Sigmoid colon (tissue), 7 donors: ENCODE results near the gene KRAS. TPM values are rescaled to one million over a fixed set of nuclear protein-coding genes. Genes with fewer than 3 reads are reported as not detected.
A peak's percentile ranks its signal among the peaks of the same experiment; 100 is the strongest.

ENCODE experiments used
- DNase-seq: peaks from one replicate; pipeline ENCODE4 v3.0.0-alpha.2; 2019
- H3K27ac ChIP-seq, 4 donors: fragments of 200-600 bp; sonication (generic); one replicate each; pipeline ENCODE4 v1.5.1; 2016 to 2019; ENCODE audit warnings: mild to moderate bottlenecking in 1 of 4
- H3K27me3 ChIP-seq, 3 donors: fragments of 200-600 bp; sonication (generic); one replicate each; pipeline ENCODE4 v1.5.1; 2019; ENCODE audit warnings: mild to moderate bottlenecking in 1 of 3
- H3K36me3 ChIP-seq, 4 donors: fragments of 200-600 bp; sonication (generic); one replicate each; pipeline ENCODE4 v1.5.1; 2016 to 2019
- H3K4me1 ChIP-seq, 4 donors: fragments of 200-600 bp; sonication (generic); one replicate each; pipeline ENCODE4 v1.5.1; 2017 to 2019
- H3K4me3 ChIP-seq, 4 donors: fragments of 200-600 bp; sonication (generic); one replicate each; pipeline ENCODE4 v1.5.1; 2017 to 2019; ENCODE audit warnings: mild to moderate bottlenecking in 2 of 4, moderate library complexity in 1 of 4
- H3K9me3 ChIP-seq, 4 donors: fragments of 200-600 bp in 3 of 4; sonication (generic) in 3 of 4; one replicate each; pipeline versions ENCODE4 v1.5.1 to v1.6.1; 2013 to 2019
- EP300 ChIP-seq, 4 donors: sonication (generic); formaldehyde crosslinking; IDR thresholded peaks; one replicate each; pipeline ENCODE4 v1.6.1; 2017; ENCODE audit warnings: antibody characterized with exemption in 4 of 4
- POLR2A ChIP-seq, 2 donors: fragments of 450-650 bp; IDR thresholded peaks; one replicate each; pipeline ENCODE4 v1.6.1; 2016; ENCODE audit warnings: antibody characterized with exemption in 2 of 2, mild to moderate bottlenecking in 2 of 2, moderate library complexity in 2 of 2
- POLR2AphosphoS5 ChIP-seq, 4 donors: sonication (generic); formaldehyde crosslinking; IDR thresholded peaks; one replicate each; pipeline ENCODE4 v1.6.1; 2017; ENCODE audit warnings: antibody characterized with exemption in 4 of 4
- WGBS, 2 donors: extraction: QIAGEN DNeasy Blood & Tissue Kit; methylation state at CpG; one replicate each; pipeline ENCODE4 v1.1.7; 2013; 5-methylcytosine and 5-hydroxymethylcytosine counted together
- intact Hi-C: fragments of 100-400 bp; cut with DNase I; formaldehyde crosslinking; loops from one replicate; pipeline ENCODE4 v1.15.1; 2023
- polyA plus RNA-seq, 3 donors: library from polyadenylated mRNA; stranded (reverse); fragments of 200-250 nt; gene quantifications; one replicate each; pipeline ENCODE4 v1.2.3, GENCODE V29; 2013
- total RNA-seq, 4 donors: library from RNA; depleted of rRNA; stranded (reverse); fragments of >200 nt; gene quantifications; one replicate each; pipeline ENCODE4 v1.1.0, GENCODE V29; 2016
- TF ChIP-seq, protein P1 (sequence below), 4 experiments: fragments of 450-650 bp in 3 of 4; fragments of 200-600 bp in 1 of 4; IDR thresholded peaks; one replicate each; pipeline ENCODE4 v1.5.1; 2016 to 2019; ENCODE audit warnings: antibody characterized with exemption in 4 of 4, mild to moderate bottlenecking in 3 of 4, moderate library complexity in 2 of 4
- donor health status: healthy with polysubstance abuse.
- donor health status: Bipolar disorder and iron deficiency.
- donor health status: healthy.

The KRAS gene
- total and polyA plus RNA-seq, 7 donors, result 19.4 to 40.2 (median 23.9) TPM

- intact Hi-C loops, result loop anchor here (10.0 kb wide), 2 partner anchors 81 to 771 kb away; no protein-coding TSS in a partner anchor
- no peak for TF ChIP-seq POLR2A (IDR thresholded peaks at IDR 0.05)
- TF ChIP-seq, protein P1, sequence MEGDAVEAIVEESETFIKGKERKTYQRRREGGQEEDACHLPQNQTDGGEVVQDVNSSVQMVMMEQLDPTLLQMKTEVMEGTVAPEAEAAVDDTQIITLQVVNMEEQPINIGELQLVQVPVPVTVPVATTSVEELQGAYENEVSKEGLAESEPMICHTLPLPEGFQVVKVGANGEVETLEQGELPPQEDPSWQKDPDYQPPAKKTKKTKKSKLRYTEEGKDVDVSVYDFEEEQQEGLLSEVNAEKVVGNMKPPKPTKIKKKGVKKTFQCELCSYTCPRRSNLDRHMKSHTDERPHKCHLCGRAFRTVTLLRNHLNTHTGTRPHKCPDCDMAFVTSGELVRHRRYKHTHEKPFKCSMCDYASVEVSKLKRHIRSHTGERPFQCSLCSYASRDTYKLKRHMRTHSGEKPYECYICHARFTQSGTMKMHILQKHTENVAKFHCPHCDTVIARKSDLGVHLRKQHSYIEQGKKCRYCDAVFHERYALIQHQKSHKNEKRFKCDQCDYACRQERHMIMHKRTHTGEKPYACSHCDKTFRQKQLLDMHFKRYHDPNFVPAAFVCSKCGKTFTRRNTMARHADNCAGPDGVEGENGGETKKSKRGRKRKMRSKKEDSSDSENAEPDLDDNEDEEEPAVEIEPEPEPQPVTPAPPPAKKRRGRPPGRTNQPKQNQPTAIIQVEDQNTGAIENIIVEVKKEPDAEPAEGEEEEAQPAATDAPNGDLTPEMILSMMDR (IDR thresholded peaks at IDR 0.05), result no peak
- TF ChIP-seq POLR2AphosphoS5 (IDR thresholded peaks at IDR 0.05), result no peak
- no peak for TF ChIP-seq EP300 (IDR thresholded peaks at IDR 0.05)
- Histone ChIP-seq H3K4me1 (peaks cover 0 to 22% (median 16%) of the 10 kb centered on the region in 4 donors), H3K36me3 (no peaks in the 10 kb centered on the region), H3K27me3 (no peaks in the 10 kb centered on the region), H3K9me3 (no peaks in the 10 kb centered on the region), H3K27ac (no peak overlapping the region), H3K4me3 (no peak overlapping the region)
- DNase-seq, result no peak
- 73 to 79% methylated on average over 5 of the region's 5 CpGs for WGBS, 2 donors
Measured at GRCh38 chr12:25253371-25254068, 2.8 kb upstream of the KRAS start.

DNA sequence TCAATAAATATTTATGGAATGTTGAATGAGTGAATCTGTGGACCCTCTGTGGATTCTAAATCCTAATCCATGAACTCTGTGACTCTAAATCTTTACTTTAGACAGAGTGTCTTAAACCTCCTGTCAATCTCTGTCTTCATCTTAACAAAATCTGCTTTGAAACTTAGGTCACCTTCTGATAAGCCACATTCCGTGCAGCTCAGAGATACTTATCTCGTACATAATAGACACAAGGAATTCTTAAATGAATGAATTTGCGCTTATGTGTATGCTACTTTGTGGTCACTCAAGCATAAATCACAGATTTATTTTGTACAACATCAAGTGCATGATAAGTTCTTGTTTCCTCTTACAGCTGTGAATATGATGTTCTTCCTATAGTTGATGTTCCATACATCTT, 2.2 kb upstream of the KRAS start:
- no peaks in the 10 kb centered on the region for H3K9me3 ChIP-seq
- TF ChIP-seq EP300 (IDR thresholded peaks at IDR 0.05) (no peak), POLR2AphosphoS5 (IDR thresholded peaks at IDR 0.05) (no peak), POLR2A (IDR thresholded peaks at IDR 0.05) (no peak)
- TF ChIP-seq, protein P1 (IDR thresholded peaks at IDR 0.05), result no peak
- intact Hi-C loops, result loop anchor here (10.0 kb wide), 2 partner anchors 82 to 772 kb away; no protein-coding TSS in a partner anchor
- DNase-seq, result no peak
- H3K27ac ChIP-seq, result no peak overlapping the region
- no peaks in the 10 kb centered on the region for H3K36me3 ChIP-seq
- no peak overlapping the region for H3K4me3 ChIP-seq
- no peaks in the 10 kb centered on the region for H3K27me3 ChIP-seq
- WGBS, 2 donors, result 82 to 94% methylated on average over 3 of the region's 3 CpGs
- H3K4me1 ChIP-seq, result peaks cover 0 to 24% (median 18%) of the 10 kb centered on the region in 4 donors

DNA sequence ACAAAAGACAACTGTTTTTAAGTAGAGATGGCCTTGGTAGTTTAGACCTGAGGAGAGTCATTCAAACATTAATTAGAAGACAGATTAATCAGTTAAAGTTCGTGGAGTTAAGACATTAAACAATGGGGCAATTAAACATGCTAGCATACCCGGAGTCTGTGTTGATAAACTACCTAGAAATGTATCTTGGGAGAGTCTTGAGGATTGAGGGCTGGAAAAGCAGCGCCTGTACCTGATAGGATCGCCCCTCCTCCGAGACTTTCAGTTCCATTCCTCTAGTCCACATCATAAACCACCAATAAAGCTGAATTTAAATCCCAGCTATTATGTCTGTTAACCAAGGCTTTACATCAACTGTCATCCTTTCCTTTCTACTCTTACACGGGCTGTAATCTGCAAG, 1.0 kb upstream of the KRAS start:
- no peaks in the 10 kb centered on the region for H3K9me3 ChIP-seq
- no peaks in the 10 kb centered on the region for H3K36me3 ChIP-seq
- WGBS, 2 donors, result 19 to 56% methylated on average over 6 of the region's 6 CpGs
- TF ChIP-seq, protein P1 (IDR thresholded peaks at IDR 0.05), result no peak
- TF ChIP-seq POLR2A (IDR thresholded peaks at IDR 0.05) (no peak), EP300 (IDR thresholded peaks at IDR 0.05) (no peak), POLR2AphosphoS5 (IDR thresholded peaks at IDR 0.05) (no peak)
- no peaks in the 10 kb centered on the region for H3K27me3 ChIP-seq
- peak overlapping the region; percentile 62 to 100 (median 74) for H3K4me3 ChIP-seq
- intact Hi-C loops, result loop anchor here (2.0 to 10.0 kb wide), 4 partner anchors 25 to 773 kb away; partner anchors contain the start of genes DNAI7 and ETFRF1
- peaks cover 0 to 31% (median 18%) of the 10 kb centered on the region in 4 donors for H3K4me1 ChIP-seq
- peak overlapping the region; percentile 91 to 99 (median 96) for H3K27ac ChIP-seq
- DNase-seq, result no peak

DNA sequence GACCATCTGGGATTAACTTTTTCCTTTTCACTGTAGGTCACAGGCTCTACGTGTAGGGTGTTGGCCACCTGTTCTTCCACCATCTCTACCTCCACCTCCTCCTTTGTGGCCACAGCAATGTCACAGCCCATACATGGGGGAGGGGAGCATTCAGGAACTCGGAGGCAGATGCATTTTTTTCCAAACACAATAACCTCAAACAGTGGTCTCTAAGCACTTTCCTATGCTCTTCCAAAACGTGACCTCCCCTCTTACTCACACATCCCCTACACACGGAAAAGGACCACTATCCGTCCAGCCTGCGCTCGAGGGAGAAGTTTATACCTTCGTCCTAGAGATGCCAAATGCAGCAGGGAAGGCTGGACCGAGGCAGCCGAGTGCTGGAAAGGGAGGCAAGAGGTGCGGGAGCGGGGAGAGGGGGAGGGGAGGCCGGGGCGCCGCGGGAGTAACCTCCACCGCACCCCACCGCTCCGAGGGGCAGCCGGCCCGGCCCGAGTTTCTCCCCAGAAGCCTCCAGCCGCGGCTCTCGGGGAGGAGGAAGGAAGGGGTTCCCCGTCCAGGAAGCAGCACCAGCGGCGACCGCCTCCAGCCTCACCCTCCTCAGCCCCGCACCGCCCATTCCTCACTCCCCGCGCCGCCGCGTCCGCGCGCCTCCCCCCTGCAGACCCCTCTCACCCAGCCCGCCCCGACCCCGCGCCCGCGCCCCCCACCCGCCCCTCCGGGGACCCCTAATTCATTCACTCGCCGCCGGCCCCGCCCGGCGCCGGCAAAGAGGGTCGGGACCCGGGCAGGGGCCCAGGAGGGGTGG, 594 bp downstream of the KRAS start:
- peaks cover 0 to 2% (median 0%) of the 10 kb centered on the region in 4 donors for H3K36me3 ChIP-seq
- TF ChIP-seq POLR2AphosphoS5 (IDR thresholded peaks at IDR 0.05) (peak in 1 of 4 donors; percentile 27), EP300 (IDR thresholded peaks at IDR 0.05) (no peak), POLR2A (IDR thresholded peaks at IDR 0.05) (no peak)
- TF ChIP-seq, protein P1 (IDR thresholded peaks at IDR 0.05), result no peak
- peak overlapping the region; percentile 91 to 99 (median 96) for H3K27ac ChIP-seq
- peak overlapping the region; percentile 68 to 100 (median 87) for H3K4me3 ChIP-seq
- H3K27me3 ChIP-seq, result no peaks in the 10 kb centered on the region
- H3K9me3 ChIP-seq, result no peaks in the 10 kb centered on the region
- peaks cover 0 to 31% (median 18%) of the 10 kb centered on the region in 4 donors for H3K4me1 ChIP-seq
- DNase-seq, result peak; percentile 79
- WGBS, 2 donors, result 1% methylated on average over 55 to 56 of the region's 56 CpGs
- intact Hi-C loops, result loop anchor here (2.0 to 10.0 kb wide), 4 partner anchors 27 to 775 kb away; partner anchors contain the start of genes DNAI7 and ETFRF1
